ENCODE results near the gene SBF1. TPM values are rescaled to one million over a fixed set of nuclear protein-coding genes. Genes with fewer than 3 reads are reported as not detected.

Gene SBF1
- polyA plus RNA-seq, 3 donors: 36.5 to 41.9 (median 41.8) TPM

DNA sequence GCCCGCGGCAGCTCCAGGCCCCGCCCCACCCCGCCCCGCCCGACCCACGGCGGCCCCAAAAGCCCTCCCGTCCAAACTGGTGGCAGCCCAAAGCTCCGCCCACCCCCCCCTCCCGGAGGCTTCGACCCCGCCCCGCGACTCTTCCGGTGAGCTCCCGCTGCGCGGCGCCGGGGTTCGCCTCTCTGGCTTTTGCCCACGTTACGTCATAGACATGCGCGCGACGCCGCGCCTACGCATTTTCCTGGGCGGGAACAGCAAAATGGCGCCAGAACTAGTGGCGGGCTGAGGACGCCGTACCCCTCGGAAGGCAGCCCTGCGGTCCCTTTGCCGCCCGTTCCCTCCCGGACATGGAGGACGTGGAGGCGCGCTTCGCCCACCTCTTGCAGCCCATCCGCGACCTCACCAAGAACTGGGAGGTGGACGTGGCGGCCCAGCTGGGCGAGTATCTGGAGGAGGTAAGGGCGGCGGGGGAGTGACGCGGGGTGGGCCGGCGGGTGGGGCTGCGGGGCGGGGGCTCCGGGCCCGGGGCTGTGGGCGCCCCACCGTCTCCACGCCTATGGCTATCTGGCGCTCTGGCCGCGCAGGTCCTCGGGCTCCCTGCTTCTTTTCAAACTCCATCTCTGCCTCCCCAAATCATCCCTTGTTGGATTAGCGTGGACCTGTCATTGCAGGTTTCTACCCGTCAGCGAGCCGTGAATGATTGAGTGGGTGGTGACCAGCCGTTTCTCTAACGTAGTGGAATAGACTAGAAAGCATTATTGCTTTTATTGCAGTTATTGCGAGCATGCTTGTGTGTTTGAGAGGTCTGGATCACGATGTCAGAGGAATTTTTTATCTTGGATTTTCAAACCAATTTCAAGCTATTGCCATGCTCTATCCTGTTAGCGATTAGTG is 33.4 kb upstream of the SBF1 start, which contains the start of gene NCAPH2:
Gene NCAPH2 (plus strand): TSS at position 234 of the 894 bp plus-strand sequence. CDS start 114 bp downstream, at position 348.
- 1% methylated on average over 71 to 76 of the region's 76 CpGs for WGBS, 3 donors

DNA sequence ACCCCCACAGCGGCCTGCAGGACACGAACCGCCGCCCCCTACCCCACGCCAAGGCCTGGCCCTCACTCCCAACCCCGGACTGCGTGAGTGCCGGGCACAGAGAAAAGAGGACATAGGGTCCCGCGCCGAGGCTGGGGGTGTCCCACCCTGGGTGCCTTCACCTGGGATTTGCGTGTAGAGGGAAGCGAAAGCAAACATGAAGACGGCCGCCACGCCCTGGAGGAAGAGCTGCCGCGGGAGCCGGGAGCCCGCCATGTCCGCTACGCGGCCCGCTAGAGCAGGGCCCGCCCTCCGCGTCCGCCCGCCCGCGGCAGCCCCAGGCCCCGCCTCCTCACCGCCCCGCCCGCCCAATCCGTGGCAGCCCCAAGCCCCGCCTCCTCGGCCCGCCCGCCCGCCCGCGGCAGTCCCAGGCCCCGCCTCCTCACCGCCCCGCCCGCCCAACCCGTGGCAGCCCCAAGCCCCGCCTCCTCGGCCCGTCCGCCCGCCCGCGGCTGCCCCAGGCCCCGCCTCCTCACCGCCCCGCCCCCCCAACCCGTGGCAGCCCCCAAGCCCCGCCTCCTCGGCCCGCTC is 32.7 kb upstream of the SBF1 start, which contains the start of gene LMF2:
Gene LMF2 (minus strand): TSS at position 282 of the 570 bp plus-strand sequence. CDS start 27 bp downstream, at position 255.
- WGBS, 3 donors: 0% methylated on average over 27 to 57 of the region's 62 CpGs
- H3K27ac ChIP-seq (ENCODE audit: low read depth, low read length): no peak within 1 kb of the TSS

More for the DNA sequence above, 33.4 kb upstream of the SBF1 start, which contains the start of gene NCAPH2:
- no peak within 1 kb of the TSS for H3K27ac ChIP-seq (ENCODE audit: low read depth, low read length)

DNA sequence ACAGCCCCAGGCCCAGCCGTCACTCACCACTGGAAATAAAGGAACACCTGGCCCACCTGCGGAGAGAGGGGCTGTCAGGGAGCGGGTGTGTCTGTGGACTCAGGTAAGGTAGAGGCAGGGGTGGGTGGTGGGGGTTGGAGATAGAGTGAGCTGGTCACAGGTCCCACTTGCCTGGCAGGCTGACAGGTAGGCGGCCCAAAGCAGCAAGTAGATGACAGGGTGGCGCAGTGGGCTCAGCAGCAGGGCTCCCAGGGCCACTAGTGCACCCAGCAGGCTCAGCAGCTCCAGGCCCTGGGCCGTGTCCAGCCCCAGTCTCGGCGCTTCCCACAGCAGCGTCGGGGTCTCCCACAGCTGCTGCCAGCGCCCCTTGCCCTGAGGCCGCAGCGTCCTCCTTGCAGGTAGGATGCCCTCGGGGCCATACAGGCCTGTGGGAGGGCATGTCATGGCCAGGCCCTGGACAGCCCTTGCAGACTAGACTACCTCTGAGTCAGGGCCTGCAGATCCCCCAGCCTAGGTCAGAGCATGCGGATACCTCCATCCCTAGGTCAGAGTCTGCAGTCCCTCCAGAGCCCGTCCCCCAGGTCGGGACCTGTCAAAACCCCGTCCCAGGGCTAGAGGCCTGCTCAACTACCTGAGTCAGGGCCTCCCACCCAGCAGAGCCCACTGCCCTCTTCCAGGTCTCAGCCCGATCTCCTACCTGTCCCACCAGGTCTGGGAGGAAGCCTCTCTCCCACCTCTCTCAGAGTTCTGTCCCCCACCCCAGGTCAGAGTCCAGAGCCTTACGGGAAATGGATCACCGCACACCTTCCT is 32.0 kb upstream of the SBF1 start:
- H3K27ac ChIP-seq (ENCODE audit: low read depth, low read length): no peak overlapping the region
- 9 to 36% (median 27%) methylated on average over 21 of the region's 21 CpGs for WGBS, 3 donors

GRCh38 chr22:50505776-50506610 is 31.2 kb upstream of the SBF1 start:
- no peak overlapping the region for H3K27ac ChIP-seq (ENCODE audit: low read depth, low read length)
- WGBS, 3 donors: 53 to 92% (median 90%) methylated on average over 38 to 41 of the region's 41 CpGs

- WGBS, 3 donors: 51 to 95% (median 90%) methylated on average over 14 of the region's 14 CpGs
- no peak overlapping the region for H3K27ac ChIP-seq (ENCODE audit: low read depth, low read length)
These were observed 30.5 kb upstream of the SBF1 start for GRCh38 chr22:50505276-50505775.

- H3K27ac ChIP-seq (ENCODE audit: low read depth, low read length): no peak overlapping the region
- 63 to 97% (median 95%) methylated on average over 34 to 44 of the region's 44 CpGs for WGBS, 3 donors
These were observed 29.8 kb upstream of the SBF1 start for GRCh38 chr22:50504369-50505211.

GRCh38 chr22:50503475-50504145 is 28.8 kb upstream of the SBF1 start:
- 86 to 91% (median 90%) methylated on average over 17 to 24 of the region's 26 CpGs for WGBS, 3 donors
- no peak overlapping the region for H3K27ac ChIP-seq (ENCODE audit: low read depth, low read length)

GRCh38 chr22:50502628-50503474 is 28.0 kb upstream of the SBF1 start:
- WGBS, 3 donors: 84 to 87% (median 86%) methylated on average over 22 to 24 of the region's 24 CpGs
- H3K27ac ChIP-seq (ENCODE audit: low read depth, low read length): no peak overlapping the region

DNA sequence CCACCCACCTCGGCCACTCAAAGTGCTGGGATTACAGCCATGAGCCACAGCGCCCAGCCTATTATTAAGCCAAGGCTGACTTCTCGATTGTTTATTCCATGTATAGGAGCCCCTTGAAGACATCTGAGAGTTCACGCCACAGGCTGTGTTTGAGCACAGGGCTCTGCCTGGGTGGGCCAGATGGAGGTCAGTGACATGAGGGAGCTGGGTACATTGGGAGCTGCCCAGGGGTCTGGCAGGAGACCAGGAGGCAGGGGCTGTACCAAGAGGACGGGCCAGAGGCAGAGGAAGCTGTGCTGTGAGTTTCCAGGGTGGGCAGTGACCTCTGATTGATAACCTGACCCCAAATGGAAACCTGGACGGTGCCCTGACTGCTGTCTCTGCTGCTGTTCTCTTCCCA is 27.3 kb upstream of the SBF1 start:
- H3K27ac ChIP-seq (ENCODE audit: low read depth, low read length): no peak overlapping the region
- WGBS, 3 donors: 85 to 92% (median 87%) methylated on average over 6 of the region's 6 CpGs

- H3K27ac ChIP-seq (ENCODE audit: low read depth, low read length): no peak overlapping the region
- 82 to 95% (median 91%) methylated on average over 12 of the region's 12 CpGs for WGBS, 3 donors
These were observed 25.6 kb upstream of the SBF1 start for GRCh38 chr22:50500452-50500851.

- WGBS, 3 donors: 4 to 21% (median 5%) methylated on average over 13 of the region's 13 CpGs
- H3K27ac ChIP-seq (ENCODE audit: low read depth, low read length): no peak overlapping the region
These were observed 23.6 kb upstream of the SBF1 start for GRCh38 chr22:50498322-50498890.

DNA sequence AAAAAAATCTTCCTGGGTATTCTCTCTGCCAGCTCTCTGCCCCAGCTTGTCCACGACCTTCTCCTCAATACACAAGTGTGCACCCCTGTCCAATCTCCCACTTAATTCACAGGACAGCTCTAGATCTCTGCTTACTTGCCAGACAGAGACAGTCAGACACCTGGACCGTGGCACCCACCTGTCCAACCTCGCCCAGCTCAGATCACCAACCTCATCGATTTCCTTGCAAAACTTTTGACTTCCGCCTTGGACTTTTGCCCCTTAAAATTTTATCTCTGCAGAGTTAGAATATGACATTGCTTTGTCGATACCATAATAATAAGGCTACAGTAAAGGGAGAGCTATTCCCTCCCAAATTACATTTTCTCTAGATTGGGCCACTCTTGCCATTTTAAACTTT is 22.3 kb upstream of the SBF1 start:
- no peak overlapping the region for H3K27ac ChIP-seq (ENCODE audit: low read depth, low read length)
- WGBS, 3 donors: 72 to 88% (median 80%) methylated on average over 6 of the region's 6 CpGs

DNA sequence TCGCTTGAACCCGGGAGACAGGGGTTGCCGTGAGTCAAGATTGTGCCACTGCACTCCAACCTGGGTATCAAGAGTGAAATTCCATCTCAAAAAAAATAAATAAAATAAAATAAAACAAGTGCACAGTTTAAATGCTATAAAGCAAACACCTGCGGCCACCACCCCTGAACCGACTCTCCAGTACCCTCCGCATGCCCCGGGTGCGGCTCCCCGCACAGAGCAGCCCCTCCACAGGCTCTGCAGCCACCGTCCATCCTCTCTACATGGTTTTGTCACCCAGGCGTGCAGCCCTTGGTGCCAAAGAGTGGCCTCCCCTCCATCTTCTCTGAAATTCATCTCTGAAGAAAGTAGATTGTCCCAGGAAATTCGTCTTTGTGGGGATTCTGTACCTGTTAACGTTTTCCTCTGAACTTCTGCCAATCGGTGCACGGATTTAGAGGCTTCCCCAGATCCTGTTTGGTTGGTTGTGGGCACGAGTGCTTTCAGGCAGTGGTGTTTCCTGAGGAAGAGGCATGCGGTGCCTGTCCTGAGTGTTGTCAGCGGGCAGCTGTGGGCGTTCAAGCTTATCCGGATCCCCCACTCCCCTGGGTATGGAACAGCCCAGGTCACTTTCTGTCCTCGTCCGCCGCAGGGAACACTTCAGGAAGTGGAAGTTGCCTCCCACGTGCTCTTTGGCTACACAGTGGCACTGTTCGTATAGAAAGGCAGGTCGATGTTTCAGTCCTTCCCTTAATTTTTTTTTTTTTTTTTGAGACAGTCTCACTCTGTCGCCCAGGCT is 15.9 kb upstream of the SBF1 start:
- WGBS, 3 donors: 54 to 76% (median 55%) methylated on average over 27 of the region's 27 CpGs
- no peak overlapping the region for H3K27ac ChIP-seq (ENCODE audit: low read depth, low read length)

DNA sequence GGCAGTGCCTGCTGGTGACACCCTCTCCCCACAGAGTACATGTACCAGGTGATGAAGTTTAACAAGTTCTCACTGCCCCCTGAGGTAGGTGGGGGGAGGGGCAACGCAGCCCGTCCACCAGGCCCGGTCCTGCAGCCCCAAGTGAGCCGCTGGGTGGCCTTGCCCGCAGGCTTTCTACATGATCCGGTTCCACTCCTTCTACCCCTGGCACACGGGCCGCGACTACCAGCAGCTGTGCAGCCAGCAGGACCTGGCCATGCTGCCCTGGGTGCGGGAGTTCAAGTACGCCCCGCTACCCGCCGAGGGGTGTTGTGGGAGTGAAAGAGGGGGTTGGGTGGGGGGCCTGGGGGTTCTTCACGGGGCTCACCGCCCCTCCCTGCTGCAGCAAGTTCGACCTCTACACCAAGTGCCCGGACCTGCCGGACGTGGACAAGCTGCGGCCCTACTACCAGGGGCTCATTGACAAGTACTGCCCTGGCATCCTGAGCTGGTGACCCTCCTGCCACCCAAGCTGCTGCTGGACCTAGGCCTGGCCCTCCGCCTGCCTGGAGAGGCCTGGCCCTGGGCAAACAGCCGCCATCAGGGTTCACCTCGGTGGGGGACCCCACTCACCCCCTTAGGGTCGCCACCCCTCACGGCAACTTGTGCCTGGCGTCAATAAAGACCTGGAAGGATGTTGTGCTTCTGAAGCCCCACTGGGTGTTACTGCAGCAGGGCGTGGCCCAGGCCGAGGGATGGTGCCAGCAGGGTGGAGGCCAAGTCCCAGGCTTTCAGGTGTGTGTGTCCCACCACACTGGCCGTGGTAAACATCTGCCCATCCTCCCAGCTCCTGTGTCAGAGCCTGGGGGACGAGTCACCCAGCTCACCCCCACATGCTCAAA is 14.8 kb upstream of the SBF1 start:
- 77 to 88% (median 86%) methylated on average over 31 of the region's 31 CpGs for WGBS, 3 donors
- no peak overlapping the region for H3K27ac ChIP-seq (ENCODE audit: low read depth, low read length)
